ENCODE data around the gene FAM161B.

- no peak for TF ChIP-seq POLR2AphosphoS5 (IDR thresholded peaks at IDR 0.05; ENCODE audit: low read depth, low read length)
- TF ChIP-seq POLR2A (IDR thresholded peaks at IDR 0.05; ENCODE audit: low read depth, low read length): no peak
- TF ChIP-seq TAF1 (IDR thresholded peaks at IDR 0.05; ENCODE audit: borderline replicate concordance, low read depth, low read length): no peak
Measured at GRCh38 chr14:73888971-73889370, 60.9 kb downstream of the FAM161B start.

All from GM12892 (cell line).